Mesendoderm (in vitro differentiated cells): ENCODE data around the gene EPB41L2. TPM values are rescaled to one million over a fixed set of nuclear protein-coding genes. Genes with fewer than 3 reads are reported as not detected.

Experiments
- DNase-seq: peaks from one replicate; pipeline ENCODE4 v3.0.0; 2013
- H2AK5ac ChIP-seq: 2 replicates; pipeline ENCODE4 v1.6.1; 2013; ENCODE audit warnings: low read length, inconsistent platforms
- H2BK120ac ChIP-seq: 2 replicates; pipeline ENCODE4 v1.6.1; 2013; ENCODE audit warnings: low read depth, mild to moderate bottlenecking, low read length, moderate library complexity, mixed read lengths
- H2BK15ac ChIP-seq: replicated peaks from 2 replicates; pipeline ENCODE4 v1.6.1; 2013; ENCODE audit warnings: low read depth, mild to moderate bottlenecking, moderate library complexity
- H2BK5ac ChIP-seq: 2 replicates; pipeline ENCODE4 v1.6.1; 2013; ENCODE audit warnings: low read length, inconsistent platforms
- H3K18ac ChIP-seq: 2 replicates; pipeline ENCODE4 v1.6.1; 2013; ENCODE audit warnings: mild to moderate bottlenecking, low read length, mixed read lengths
- H3K23ac ChIP-seq: one replicate; pipeline ENCODE4 v1.6.1; 2013; ENCODE audit warnings: low read length
- H3K27ac ChIP-seq: 2 replicates; pipeline ENCODE4 v1.5.1; 2013; ENCODE audit warnings: low read depth, mild to moderate bottlenecking, inconsistent platforms, low read length, moderate library complexity
- H3K27me3 ChIP-seq: 2 replicates; pipeline ENCODE4 v1.6.1; 2013; ENCODE audit warnings: low read length, control low read depth, mild to moderate bottlenecking, inconsistent platforms; ENCODE audit not compliant: insufficient read depth, poor library complexity
- H3K36me3 ChIP-seq: 2 replicates; pipeline ENCODE4 v1.6.1; 2013; ENCODE audit warnings: low read length, inconsistent platforms; ENCODE audit not compliant: control insufficient read depth, insufficient read depth
- H3K4ac ChIP-seq: one replicate; pipeline ENCODE4 v1.6.1; 2013; ENCODE audit warnings: low read depth, mild to moderate bottlenecking, low read length, moderate library complexity
- H3K4me1 ChIP-seq: 2 replicates; pipeline ENCODE4 v1.6.1; 2013; ENCODE audit warnings: low read depth, low read length, inconsistent platforms; ENCODE audit not compliant: control insufficient read depth
- H3K4me2 ChIP-seq: 2 replicates; pipeline ENCODE4 v1.6.1; 2013; ENCODE audit warnings: low read length
- H3K4me3 ChIP-seq: 2 replicates; pipeline ENCODE4 v1.5.1; 2013; ENCODE audit warnings: mild to moderate bottlenecking, low read length
- H3K56ac ChIP-seq: one replicate; pipeline ENCODE4 v1.6.1; 2013; ENCODE audit warnings: low read length
- H3K79me1 ChIP-seq: 2 replicates; pipeline ENCODE4 v1.6.1; 2013; ENCODE audit warnings: low read length, inconsistent platforms
- H3K79me2 ChIP-seq: 2 replicates; pipeline ENCODE4 v1.6.1; 2013; ENCODE audit warnings: mild to moderate bottlenecking, low read length; ENCODE audit not compliant: control insufficient read depth, insufficient read depth
- H3K9ac ChIP-seq: 2 replicates; pipeline ENCODE4 v1.6.1; 2013; ENCODE audit warnings: low read length, inconsistent platforms
- H4K5ac ChIP-seq: one replicate; pipeline ENCODE4 v1.6.1; 2013; ENCODE audit warnings: low read length
- H4K8ac ChIP-seq: one replicate; pipeline ENCODE4 v1.6.1; 2013; ENCODE audit warnings: low read depth, mild to moderate bottlenecking, control low read depth, low read length, moderate library complexity
- WGBS: extraction: QIAGEN DNeasy Blood & Tissue Kit; methylation state at CpG from one replicate; pipeline ENCODE4 v1.1.7; 2013; ENCODE audit warnings: low lambda C conversion rate, missing lambda C conversion rate; ENCODE audit not compliant: insufficient coverage; ENCODE audit errors: extremely low coverage; 5-methylcytosine and 5-hydroxymethylcytosine counted together
- polyA plus RNA-seq, 2 experiments: library from polyadenylated mRNA; stranded (reverse); fragments of 200-250 nt; gene quantifications; one replicate each; pipeline ENCODE4 v1.2.3, GENCODE V29; 2013

Gene EPB41L2
- 87.9 TPM for polyA plus RNA-seq (2013, experiment 1 of 2)
- polyA plus RNA-seq (2013, experiment 2 of 2): 87.1 TPM

DNA sequence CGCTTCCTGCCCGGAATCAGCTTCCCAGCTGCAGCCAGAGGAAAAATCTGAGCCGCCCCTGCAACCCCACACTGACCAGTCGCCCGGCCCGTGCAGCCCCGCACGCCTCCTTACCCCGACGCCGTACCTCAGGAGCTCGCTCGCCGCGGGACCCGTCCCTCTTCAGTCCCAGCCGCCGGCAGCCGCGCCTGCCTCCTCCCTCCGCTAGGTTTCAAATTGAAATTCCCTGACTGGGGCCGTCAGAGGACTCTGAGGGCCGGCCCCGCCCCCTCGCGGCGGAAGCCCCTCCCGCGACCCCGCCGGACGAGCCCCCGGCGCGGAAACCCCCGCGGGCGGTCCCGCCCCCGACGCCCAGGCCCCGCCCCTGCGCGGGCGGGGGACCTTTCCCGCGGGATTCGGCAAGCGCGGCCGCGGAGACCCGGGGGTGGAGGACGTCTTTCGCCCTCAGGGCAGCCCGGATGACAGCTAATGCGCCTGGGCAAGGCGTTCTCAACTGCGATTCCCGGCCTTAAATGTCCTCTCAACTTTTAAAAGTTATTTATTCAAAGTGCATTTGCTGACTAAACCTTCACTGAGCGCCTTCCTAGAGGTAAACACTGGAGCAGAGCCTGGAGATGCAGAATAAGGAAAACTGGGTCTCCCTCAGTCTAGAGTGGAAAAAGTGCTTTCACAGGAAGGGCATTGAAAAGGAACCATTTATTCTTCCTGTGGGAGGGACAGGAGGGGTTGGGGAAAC is at the start of gene EPB41L2:
Gene EPB41L2, minus strand, starts transcription at position 218 of the 736 bp plus-strand sequence. CDS start 106,760 bp downstream, outside the sequence.
- Histone ChIP-seq H2BK5ac (peak within 1 kb of the TSS; percentile 27), H3K4me3 (peak within 1 kb of the TSS; percentile 84), H2BK15ac (no peak within 1 kb of the TSS), H3K18ac (peak within 1 kb of the TSS; percentile 97), H2BK120ac (peak within 1 kb of the TSS; percentile 88), H4K8ac (no peak within 1 kb of the TSS), H4K5ac (no peak within 1 kb of the TSS), H3K9ac (peak within 1 kb of the TSS; percentile 92), H3K23ac (peak within 1 kb of the TSS; percentile 48), H3K4me1 (peaks cover 2% of the 10 kb centered on the region), H2AK5ac (no peak within 1 kb of the TSS), H3K36me3 (no peaks in the 10 kb centered on the region), H3K79me2 (peaks cover 22% of the 10 kb centered on the region), H3K4me2 (peak within 1 kb of the TSS; percentile 85), H3K4ac (peak within 1 kb of the TSS; percentile 95), H3K56ac (peak within 1 kb of the TSS; percentile 94), H3K79me1 (peaks cover 3% of the 10 kb centered on the region), H3K27ac (peak within 1 kb of the TSS; percentile 93), H3K27me3 (no peaks in the 10 kb centered on the region)
- WGBS: no CpG with 5 or more reads among the region's 61 CpGs
- DNase-seq: peak; percentile 95

- Histone ChIP-seq H3K36me3 (no peaks in the 10 kb centered on the region), H3K79me2 (no peaks in the 10 kb centered on the region), H4K5ac (no peak overlapping the region), H3K56ac (no peak overlapping the region), H3K9ac (no peak overlapping the region), H3K79me1 (no peaks in the 10 kb centered on the region), H3K4ac (no peak overlapping the region), H3K4me2 (no peak overlapping the region), H2BK120ac (no peak overlapping the region), H4K8ac (no peak overlapping the region), H2AK5ac (no peak overlapping the region), H3K4me1 (no peaks in the 10 kb centered on the region), H3K18ac (no peak overlapping the region), H3K4me3 (no peak overlapping the region), H3K27me3 (no peaks in the 10 kb centered on the region), H3K23ac (no peak overlapping the region), H2BK5ac (no peak overlapping the region), H2BK15ac (no peak overlapping the region), H3K27ac (no peak overlapping the region)
- WGBS: no CpG with 5 or more reads among the region's 1 CpG
- no peak for DNase-seq
Observed at GRCh38 chr6:131112249-131112648, 49.2 kb upstream of the EPB41L2 start.

- Histone ChIP-seq H3K23ac (no peak overlapping the region), H4K8ac (no peak overlapping the region), H2BK120ac (no peak overlapping the region), H2BK5ac (no peak overlapping the region), H3K79me1 (no peaks in the 10 kb centered on the region), H3K56ac (no peak overlapping the region), H3K4me2 (no peak overlapping the region), H4K5ac (no peak overlapping the region), H3K36me3 (no peaks in the 10 kb centered on the region), H3K4me1 (no peaks in the 10 kb centered on the region), H2BK15ac (no peak overlapping the region), H3K4ac (no peak overlapping the region), H3K18ac (no peak overlapping the region), H3K79me2 (no peaks in the 10 kb centered on the region), H2AK5ac (no peak overlapping the region), H3K27ac (no peak overlapping the region), H3K27me3 (no peaks in the 10 kb centered on the region), H3K9ac (no peak overlapping the region), H3K4me3 (no peak overlapping the region)
- DNase-seq: no peak
- WGBS: no CpG with 5 or more reads among the region's 1 CpG
Observed at GRCh38 chr6:131107151-131107550, 44.1 kb upstream of the EPB41L2 start.

DNA sequence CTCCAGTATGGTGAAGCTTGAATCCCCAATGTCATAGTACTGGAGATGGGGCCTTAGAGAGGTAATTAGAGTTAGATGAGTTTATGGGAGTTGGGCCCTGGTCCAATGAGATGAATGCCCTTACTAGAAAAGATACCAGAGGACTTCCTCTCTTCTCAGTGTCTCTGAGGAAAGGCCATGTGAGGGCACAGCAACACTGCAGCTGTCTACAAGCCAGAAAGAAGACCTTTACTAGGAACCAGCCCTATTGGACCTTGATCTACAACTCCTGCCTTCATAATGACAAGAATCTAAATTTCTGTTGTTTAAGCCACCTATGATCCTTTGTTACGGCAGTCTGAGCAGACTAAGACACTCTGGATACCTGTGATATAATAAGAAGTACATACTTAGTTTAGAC is 40.9 kb upstream of the EPB41L2 start:
- no peak overlapping the region for H2BK120ac ChIP-seq
- no peak overlapping the region for H4K5ac ChIP-seq
- H3K23ac ChIP-seq: no peak overlapping the region
- no peak overlapping the region for H4K8ac ChIP-seq
- no peak overlapping the region for H3K27ac ChIP-seq
- H3K36me3 ChIP-seq: no peaks in the 10 kb centered on the region
- H3K79me2 ChIP-seq: no peaks in the 10 kb centered on the region
- no CpG with 5 or more reads among the region's 1 CpG for WGBS
- no peak overlapping the region for H3K4me2 ChIP-seq
- H3K4me3 ChIP-seq: no peak overlapping the region
- no peaks in the 10 kb centered on the region for H3K27me3 ChIP-seq
- DNase-seq: no peak
- no peak overlapping the region for H3K9ac ChIP-seq
- no peaks in the 10 kb centered on the region for H3K4me1 ChIP-seq
- no peaks in the 10 kb centered on the region for H3K79me1 ChIP-seq
- H2AK5ac ChIP-seq: no peak overlapping the region
- H3K56ac ChIP-seq: no peak overlapping the region
- no peak overlapping the region for H3K18ac ChIP-seq
- no peak overlapping the region for H2BK5ac ChIP-seq
- H2BK15ac ChIP-seq: no peak overlapping the region
- H3K4ac ChIP-seq: no peak overlapping the region

- Histone ChIP-seq H3K56ac (no peak overlapping the region), H3K18ac (no peak overlapping the region), H2BK5ac (no peak overlapping the region), H3K4me1 (no peaks in the 10 kb centered on the region), H3K23ac (no peak overlapping the region), H3K79me1 (no peaks in the 10 kb centered on the region), H3K4me3 (no peak overlapping the region), H3K4ac (no peak overlapping the region), H4K8ac (no peak overlapping the region), H4K5ac (no peak overlapping the region), H3K36me3 (no peaks in the 10 kb centered on the region), H3K27me3 (no peaks in the 10 kb centered on the region), H3K27ac (no peak overlapping the region), H2AK5ac (no peak overlapping the region), H2BK120ac (no peak overlapping the region), H3K9ac (no peak overlapping the region), H3K79me2 (no peaks in the 10 kb centered on the region), H2BK15ac (no peak overlapping the region), H3K4me2 (no peak overlapping the region)
- DNase-seq: no peak
- no CpG with 5 or more reads among the region's 4 CpGs for WGBS
Observed at GRCh38 chr6:131103296-131103695, 40.3 kb upstream of the EPB41L2 start.
